A673 (cell line): Measurements from ENCODE around the gene ZFTA. TPM values are rescaled to one million over a fixed set of nuclear protein-coding genes. Genes with fewer than 3 reads are reported as not detected.

ENCODE experiments used
- BruUV-seq: library from RNA; stranded (reverse); fragments of 400-500 nt; replicated peaks from 2 replicates; lab custom pipeline; 2021; lab: Mats Ljungman, UMichigan
- CTCF ChIA-PET: fragments of 300-600 bp; sonication (Branson Sonifier 250); formaldehyde crosslinking; loops from one replicate; lab custom pipeline; 2022; ENCODE audit warnings: antibody characterized with exemption; lab: Charles Lee
- POLR2A ChIA-PET: fragments of 300-600 bp; sonication (Branson Sonifier 250); formaldehyde crosslinking; loops from one replicate; lab custom pipeline; 2022; ENCODE audit warnings: antibody characterized with exemption; ENCODE audit not compliant: low non-redundant PET; lab: Charles Lee
- DNase-seq: peaks from one replicate; pipeline ENCODE4 v3.0.0-alpha.2; 2015; ENCODE audit warnings: low spot score
- H3K27ac ChIP-seq: fragments of 200-600 bp; sonication (generic); 2 replicates; pipeline ENCODE4 v1.5.1; 2016; ENCODE audit warnings: mixed run types, low read depth, mild to moderate bottlenecking, mixed read lengths, antibody characterized with exemption, low read length; ENCODE audit not compliant: poor library complexity, severe bottlenecking
- H3K27me3 ChIP-seq: fragments of 200-600 bp; sonication (generic); replicated peaks from 2 replicates; pipeline ENCODE4 v1.6.1; 2017; ENCODE audit warnings: mixed run types, low read depth, mild to moderate bottlenecking, mixed read lengths, antibody characterized with exemption, low read length; ENCODE audit not compliant: insufficient read depth, poor library complexity
- H3K36me3 ChIP-seq: fragments of 200-600 bp; sonication (generic); 2 replicates; pipeline ENCODE4 v1.6.1; 2016; ENCODE audit warnings: mixed run types, mild to moderate bottlenecking, mixed read lengths, antibody characterized with exemption, low read length; ENCODE audit not compliant: insufficient read depth, poor library complexity, severe bottlenecking
- H3K4me1 ChIP-seq: fragments of 200-600 bp; sonication (generic); 2 replicates; pipeline ENCODE4 v1.6.1; 2017; ENCODE audit warnings: mixed run types, mild to moderate bottlenecking, mixed read lengths, antibody characterized with exemption, low read length; ENCODE audit not compliant: insufficient read depth, poor library complexity, severe bottlenecking
- H3K4me3 ChIP-seq: fragments of 200-600 bp; sonication (generic); 2 replicates; pipeline ENCODE4 v1.5.1; 2016; ENCODE audit warnings: low read depth, mixed run types, mild to moderate bottlenecking, mixed read lengths, low read length; ENCODE audit not compliant: poor library complexity, severe bottlenecking
- H3K9me3 ChIP-seq: fragments of 200-600 bp; sonication (generic); 2 replicates; pipeline ENCODE4 v1.6.1; 2016; ENCODE audit warnings: mixed run types, low read depth, mild to moderate bottlenecking, mixed read lengths, antibody characterized with exemption, low read length; ENCODE audit not compliant: poor library complexity, severe bottlenecking
- EZH2 ChIP-seq: fragments of 200-600 bp; sonication (generic); IDR thresholded peaks from 2 replicates; pipeline ENCODE4 v1.6.1; 2017; ENCODE audit warnings: borderline replicate concordance, low read depth, mild to moderate bottlenecking, mixed read lengths, antibody characterized with exemption, low read length; ENCODE audit not compliant: poor library complexity, severe bottlenecking
- intact Hi-C: fragments of 100-400 bp; cut with micrococcal nuclease; formaldehyde crosslinking; loops from one replicate; pipeline ENCODE4 v1.10.0; 2022; ENCODE audit not compliant: unreplicated experiment
- total RNA-seq: library from RNA; stranded (reverse); gene quantifications from 2 replicates; pipeline ENCODE4 v1.2.3, GENCODE V29; 2021
- TF ChIP-seq, protein P1 (sequence below): fragments of 300-800, 200-600 bp; sonication (generic); conservative IDR thresholded peaks from 2 replicates; pipeline ENCODE4 v1.5.1; 2017; ENCODE audit warnings: low read depth, mild to moderate bottlenecking, antibody characterized with exemption, low read length, moderate library complexity, mixed read lengths

The ZFTA gene
- total RNA-seq, 1 experiment from 2014 or later, result 36.1 TPM

DNA sequence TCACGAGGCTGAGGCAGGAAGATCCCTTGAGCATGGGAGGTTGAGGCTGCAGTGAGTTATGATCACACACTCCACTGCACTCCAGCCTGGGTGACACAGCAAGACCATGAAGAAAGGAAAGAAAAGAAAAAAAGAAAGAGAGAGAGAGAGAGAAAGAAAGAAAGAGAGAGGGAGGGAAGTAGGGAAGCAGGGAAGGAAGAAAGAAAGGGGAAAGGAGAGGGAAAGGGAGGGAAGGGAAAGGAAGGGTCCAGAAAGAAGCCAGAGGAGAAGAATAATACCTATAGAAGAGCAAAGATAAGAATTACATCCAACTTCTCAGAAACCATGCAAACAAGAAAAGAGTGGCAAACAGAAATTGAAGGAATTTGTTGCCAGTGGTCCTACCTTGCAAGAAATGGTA is 17.2 kb upstream of the ZFTA start:
- Histone ChIP-seq H3K27ac (no peak overlapping the region), H3K9me3 (no peaks in the 10 kb centered on the region), H3K36me3 (no peaks in the 10 kb centered on the region), H3K4me1 (no peaks in the 10 kb centered on the region), H3K27me3 (no peaks in the 10 kb centered on the region), H3K4me3 (no peak overlapping the region)
- ChIA-PET POLR2A (interaction anchor here (0.6 to 0.7 kb wide), 2 partner anchors 15 to 407 kb away, joined by 4 to 6 read pairs; no protein-coding TSS in a partner anchor), CTCF (no interaction called here)
- intact Hi-C loops, result no loop called here
- TF ChIP-seq EZH2, result no peak
- TF ChIP-seq, protein P1, sequence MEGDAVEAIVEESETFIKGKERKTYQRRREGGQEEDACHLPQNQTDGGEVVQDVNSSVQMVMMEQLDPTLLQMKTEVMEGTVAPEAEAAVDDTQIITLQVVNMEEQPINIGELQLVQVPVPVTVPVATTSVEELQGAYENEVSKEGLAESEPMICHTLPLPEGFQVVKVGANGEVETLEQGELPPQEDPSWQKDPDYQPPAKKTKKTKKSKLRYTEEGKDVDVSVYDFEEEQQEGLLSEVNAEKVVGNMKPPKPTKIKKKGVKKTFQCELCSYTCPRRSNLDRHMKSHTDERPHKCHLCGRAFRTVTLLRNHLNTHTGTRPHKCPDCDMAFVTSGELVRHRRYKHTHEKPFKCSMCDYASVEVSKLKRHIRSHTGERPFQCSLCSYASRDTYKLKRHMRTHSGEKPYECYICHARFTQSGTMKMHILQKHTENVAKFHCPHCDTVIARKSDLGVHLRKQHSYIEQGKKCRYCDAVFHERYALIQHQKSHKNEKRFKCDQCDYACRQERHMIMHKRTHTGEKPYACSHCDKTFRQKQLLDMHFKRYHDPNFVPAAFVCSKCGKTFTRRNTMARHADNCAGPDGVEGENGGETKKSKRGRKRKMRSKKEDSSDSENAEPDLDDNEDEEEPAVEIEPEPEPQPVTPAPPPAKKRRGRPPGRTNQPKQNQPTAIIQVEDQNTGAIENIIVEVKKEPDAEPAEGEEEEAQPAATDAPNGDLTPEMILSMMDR, result no peak
- BruUV-seq, result no TSS peak
- DNase-seq, result no peak

DNA sequence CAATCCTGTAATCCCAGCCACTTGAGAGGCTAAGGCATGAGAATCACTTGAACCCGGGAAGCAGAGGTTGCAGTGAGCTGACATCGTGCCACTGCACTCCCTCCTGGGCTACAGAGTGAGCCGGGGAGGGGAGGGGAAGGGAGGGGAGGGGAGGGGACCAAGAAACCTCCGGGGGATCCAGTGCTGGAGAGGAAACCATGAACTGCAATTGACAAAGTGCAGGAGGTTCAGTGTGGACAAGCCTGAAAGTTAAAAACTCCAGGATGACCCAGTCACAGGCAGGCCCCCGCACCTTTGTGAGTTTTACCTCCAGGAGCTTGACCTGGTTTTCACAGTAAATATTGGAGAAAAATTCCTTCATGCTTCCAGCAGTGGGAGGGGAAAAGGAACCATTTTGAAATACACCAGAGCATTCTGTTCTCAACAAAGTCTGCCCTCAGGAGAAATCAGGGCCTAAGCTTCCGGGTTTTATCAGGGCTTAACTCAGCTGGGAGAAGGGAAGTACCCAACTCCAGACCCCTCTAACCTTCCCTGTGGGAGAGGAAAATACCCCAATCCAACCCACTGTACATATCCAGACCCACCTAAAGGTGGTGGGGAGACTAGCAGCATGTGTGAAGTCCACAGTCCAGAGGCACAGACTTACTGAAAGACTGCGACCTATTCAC is 15.5 kb upstream of the ZFTA start:
- H3K4me1 ChIP-seq, result peaks cover 7% of the 10 kb centered on the region
- intact Hi-C loops, result no loop called here
- no peak overlapping the region for H3K4me3 ChIP-seq
- no peak overlapping the region for H3K27ac ChIP-seq
- no TSS peak for BruUV-seq
- H3K36me3 ChIP-seq, result no peaks in the 10 kb centered on the region
- no peaks in the 10 kb centered on the region for H3K9me3 ChIP-seq
- POLR2A ChIA-PET, result no interaction called here
- TF ChIP-seq EZH2, result no peak
- TF ChIP-seq, protein P1, result no peak
- no peak for DNase-seq
- H3K27me3 ChIP-seq, result no peaks in the 10 kb centered on the region
- CTCF ChIA-PET, result no interaction called here

DNA sequence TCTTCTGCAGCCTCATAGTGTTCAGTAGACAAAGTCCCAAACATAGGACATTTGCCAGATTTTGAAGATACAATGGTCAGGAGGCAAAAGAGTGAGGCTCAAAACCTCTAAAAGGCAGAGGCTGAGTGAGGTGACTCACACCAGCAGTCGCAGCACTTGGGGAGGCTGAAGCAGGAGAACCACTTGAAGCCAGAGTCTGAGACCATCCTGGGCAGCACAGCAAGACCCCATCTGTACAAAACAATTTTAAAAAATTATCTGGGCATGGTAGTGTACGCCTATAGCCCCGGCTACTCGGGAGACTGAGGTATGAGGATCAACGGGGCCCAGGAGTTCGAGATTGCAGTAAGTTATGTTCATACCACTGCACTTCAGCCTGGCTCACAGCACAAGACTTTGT is 14.2 kb upstream of the ZFTA start:
- no TSS peak for BruUV-seq
- TF ChIP-seq, protein P1, result no peak
- no peak for TF ChIP-seq EZH2
- H3K4me1 ChIP-seq, result peaks cover 16% of the 10 kb centered on the region
- ChIA-PET POLR2A (interaction anchor here (0.6 kb wide), 1 partner anchor 113 kb away, joined by 4 read pairs; no protein-coding TSS in a partner anchor), CTCF (no interaction called here)
- intact Hi-C loops, result no loop called here
- no peaks in the 10 kb centered on the region for H3K9me3 ChIP-seq
- no peaks in the 10 kb centered on the region for H3K27me3 ChIP-seq
- no peak for DNase-seq
- H3K36me3 ChIP-seq, result no peaks in the 10 kb centered on the region
- no peak overlapping the region for H3K4me3 ChIP-seq
- H3K27ac ChIP-seq, result no peak overlapping the region
